ENCODE measurements around the gene CDIP1. TPM values are rescaled to one million over a fixed set of nuclear protein-coding genes. Genes with fewer than 3 reads are reported as not detected.

The CDIP1 gene
- total and polyA plus RNA-seq, 9 of the 15 experiments (the other 6 are each of a cell fraction or from before 2014, with no cell fraction given) = 0.29 TPM; not detected in 8

Other genes with a start within 250 kb of the CDIP1 start
Only the 7 nearest of the 15 such genes appear.
- 30.5 and 37.8 TPM in 2 replicates for gene CORO7, start 122.2 kb downstream of the CDIP1 start, total RNA-seq (2014; rRNA removed)
- 6.9 and 8.5 TPM in 2 replicates for gene CORO7, start 122.2 kb downstream of the CDIP1 start, total RNA-seq (2014; rRNA removed; fragmentation: Illumina TruSeq; extraction: Trizol)
- 18.7 and 21.0 TPM in 2 replicates for gene CORO7, start 122.2 kb downstream of the CDIP1 start, total RNA-seq (2015; rRNA removed; fragmentation: Illumina TruSeq; extraction: Trizol)
- 67.0 and 77.2 TPM in 2 replicates for gene CORO7, start 122.2 kb downstream of the CDIP1 start, total RNA-seq (2021)
- gene CORO7, start 122.2 kb downstream of the CDIP1 start, polyA plus RNA-seq (2011; rRNA removed) = 15.4 and 35.9 TPM in 2 replicates
- gene CORO7, start 122.2 kb downstream of the CDIP1 start, polyA plus RNA-seq (2014; fragmentation: Illumina TruSeq; extraction: Trizol) = 21.6 and 29.6 TPM in 2 replicates
- under 1 TPM; 0.45 to 0.51 TPM for gene CORO7, start 122.2 kb downstream of the CDIP1 start, polyA plus RNA-seq (2014; fragmentation: Nextera tagmentation; extraction: Ambion mirVana)
- gene CORO7, start 122.2 kb downstream of the CDIP1 start, polyA plus RNA-seq (2014; rRNA removed) = 54.1 and 63.1 TPM in 2 replicates
- 105 and 143 TPM in 2 replicates for gene DNAJA3, start 112.9 kb downstream of the CDIP1 start, total RNA-seq (2014; rRNA removed)
- 59.6 and 64.7 TPM in 2 replicates for gene DNAJA3, start 112.9 kb downstream of the CDIP1 start, total RNA-seq (2014; rRNA removed; fragmentation: Illumina TruSeq; extraction: Trizol)
- gene DNAJA3, start 112.9 kb downstream of the CDIP1 start, total RNA-seq (2015; rRNA removed; fragmentation: Illumina TruSeq; extraction: Trizol) = 77.0 and 78.4 TPM in 2 replicates
- 86.1 and 86.6 TPM in 2 replicates for gene DNAJA3, start 112.9 kb downstream of the CDIP1 start, total RNA-seq (2021)
- gene DNAJA3, start 112.9 kb downstream of the CDIP1 start, polyA plus RNA-seq (2011; rRNA removed) = 67.0 and 79.0 TPM in 2 replicates
- 80.0 and 88.3 TPM in 2 replicates for gene DNAJA3, start 112.9 kb downstream of the CDIP1 start, polyA plus RNA-seq (2014; fragmentation: Illumina TruSeq; extraction: Trizol)
- 10 to 100 TPM in 1 of 2 experiments, 1 to 10 TPM in 1; 8.1 to 14.1 TPM for gene DNAJA3, start 112.9 kb downstream of the CDIP1 start, polyA plus RNA-seq (2014; fragmentation: Nextera tagmentation; extraction: Ambion mirVana)
- 91.2 and 121 TPM in 2 replicates for gene DNAJA3, start 112.9 kb downstream of the CDIP1 start, polyA plus RNA-seq (2014; rRNA removed)
- 111 and 116 TPM in 2 replicates for gene NMRAL1, start 64.1 kb downstream of the CDIP1 start, total RNA-seq (2014; rRNA removed)
- 22.7 and 31.4 TPM in 2 replicates for gene NMRAL1, start 64.1 kb downstream of the CDIP1 start, total RNA-seq (2014; rRNA removed; fragmentation: Illumina TruSeq; extraction: Trizol)
- gene NMRAL1, start 64.1 kb downstream of the CDIP1 start, total RNA-seq (2015; rRNA removed; fragmentation: Illumina TruSeq; extraction: Trizol) = 62.5 and 66.7 TPM in 2 replicates
- gene NMRAL1, start 64.1 kb downstream of the CDIP1 start, total RNA-seq (2021) = 84.1 and 93.6 TPM in 2 replicates
- 51.1 and 59.7 TPM in 2 replicates for gene NMRAL1, start 64.1 kb downstream of the CDIP1 start, polyA plus RNA-seq (2011; rRNA removed)
- 63.2 and 88.3 TPM in 2 replicates for gene NMRAL1, start 64.1 kb downstream of the CDIP1 start, polyA plus RNA-seq (2014; fragmentation: Illumina TruSeq; extraction: Trizol)
- gene NMRAL1, start 64.1 kb downstream of the CDIP1 start, polyA plus RNA-seq (2014; fragmentation: Nextera tagmentation; extraction: Ambion mirVana) = 10 to 100 TPM in 1 of 2 experiments, 1 to 10 TPM in 1; 6.3 to 16.8 TPM
- gene NMRAL1, start 64.1 kb downstream of the CDIP1 start, polyA plus RNA-seq (2014; rRNA removed) = 83.9 and 90.2 TPM in 2 replicates
- gene HMOX2, start 62.4 kb downstream of the CDIP1 start, total RNA-seq (2014; rRNA removed) = 78.6 and 84.7 TPM in 2 replicates
- gene HMOX2, start 62.4 kb downstream of the CDIP1 start, total RNA-seq (2014; rRNA removed; fragmentation: Illumina TruSeq; extraction: Trizol) = 43.9 and 50.4 TPM in 2 replicates
- gene HMOX2, start 62.4 kb downstream of the CDIP1 start, total RNA-seq (2015; rRNA removed; fragmentation: Illumina TruSeq; extraction: Trizol) = 60.0 and 66.7 TPM in 2 replicates
- 57.4 and 63.9 TPM in 2 replicates for gene HMOX2, start 62.4 kb downstream of the CDIP1 start, total RNA-seq (2021)
- 55.5 and 55.8 TPM in 2 replicates for gene HMOX2, start 62.4 kb downstream of the CDIP1 start, polyA plus RNA-seq (2011; rRNA removed)
- 62.8 and 71.3 TPM in 2 replicates for gene HMOX2, start 62.4 kb downstream of the CDIP1 start, polyA plus RNA-seq (2014; fragmentation: Illumina TruSeq; extraction: Trizol)
- gene HMOX2, start 62.4 kb downstream of the CDIP1 start, polyA plus RNA-seq (2014; fragmentation: Nextera tagmentation; extraction: Ambion mirVana) = 10 to 100 TPM; 26.8 to 46.3 TPM
- 87.4 and 88.1 TPM in 2 replicates for gene HMOX2, start 62.4 kb downstream of the CDIP1 start, polyA plus RNA-seq (2014; rRNA removed)
- not detected in 2 replicates for gene C16orf96, start 17.6 kb upstream of the CDIP1 start, total RNA-seq (2014; rRNA removed)
- gene C16orf96, start 17.6 kb upstream of the CDIP1 start, total RNA-seq (2014; rRNA removed; fragmentation: Illumina TruSeq; extraction: Trizol) = not detected in 2 replicates
- not detected in 2 replicates for gene C16orf96, start 17.6 kb upstream of the CDIP1 start, total RNA-seq (2015; rRNA removed; fragmentation: Illumina TruSeq; extraction: Trizol)
- gene C16orf96, start 17.6 kb upstream of the CDIP1 start, total RNA-seq (2021) = not detected in 2 replicates
- gene C16orf96, start 17.6 kb upstream of the CDIP1 start, polyA plus RNA-seq (2011; rRNA removed) = not detected in 2 replicates
- not detected in 2 replicates for gene C16orf96, start 17.6 kb upstream of the CDIP1 start, polyA plus RNA-seq (2014; fragmentation: Illumina TruSeq; extraction: Trizol)
- not detected for gene C16orf96, start 17.6 kb upstream of the CDIP1 start, polyA plus RNA-seq (2014; fragmentation: Nextera tagmentation; extraction: Ambion mirVana)
- not detected in 2 replicates for gene C16orf96, start 17.6 kb upstream of the CDIP1 start, polyA plus RNA-seq (2014; rRNA removed)
- gene UBALD1, start 76.1 kb upstream of the CDIP1 start, total RNA-seq (2014; rRNA removed) = 22.4 and 26.6 TPM in 2 replicates
- 0.86 and 1.3 TPM in 2 replicates for gene UBALD1, start 76.1 kb upstream of the CDIP1 start, total RNA-seq (2014; rRNA removed; fragmentation: Illumina TruSeq; extraction: Trizol)
- 6.2 and 7.5 TPM in 2 replicates for gene UBALD1, start 76.1 kb upstream of the CDIP1 start, total RNA-seq (2015; rRNA removed; fragmentation: Illumina TruSeq; extraction: Trizol)
- 31.7 and 38.0 TPM in 2 replicates for gene UBALD1, start 76.1 kb upstream of the CDIP1 start, total RNA-seq (2021)
- gene UBALD1, start 76.1 kb upstream of the CDIP1 start, polyA plus RNA-seq (2011; rRNA removed) = 3.7 and 7.3 TPM in 2 replicates
- 3.8 and 10.5 TPM in 2 replicates for gene UBALD1, start 76.1 kb upstream of the CDIP1 start, polyA plus RNA-seq (2014; fragmentation: Illumina TruSeq; extraction: Trizol)
- gene UBALD1, start 76.1 kb upstream of the CDIP1 start, polyA plus RNA-seq (2014; fragmentation: Nextera tagmentation; extraction: Ambion mirVana) = not detected
- gene UBALD1, start 76.1 kb upstream of the CDIP1 start, polyA plus RNA-seq (2014; rRNA removed) = 21.8 and 26.0 TPM in 2 replicates
- gene MGRN1, start 86.1 kb upstream of the CDIP1 start, total RNA-seq (2014; rRNA removed) = 11.6 and 15.7 TPM in 2 replicates
- 3.4 and 3.5 TPM in 2 replicates for gene MGRN1, start 86.1 kb upstream of the CDIP1 start, total RNA-seq (2014; rRNA removed; fragmentation: Illumina TruSeq; extraction: Trizol)
- gene MGRN1, start 86.1 kb upstream of the CDIP1 start, total RNA-seq (2015; rRNA removed; fragmentation: Illumina TruSeq; extraction: Trizol) = 6.0 and 6.8 TPM in 2 replicates
- gene MGRN1, start 86.1 kb upstream of the CDIP1 start, total RNA-seq (2021) = 35.2 and 37.9 TPM in 2 replicates
- gene MGRN1, start 86.1 kb upstream of the CDIP1 start, polyA plus RNA-seq (2011; rRNA removed) = 2.7 and 5.0 TPM in 2 replicates
- 8.5 and 17.4 TPM in 2 replicates for gene MGRN1, start 86.1 kb upstream of the CDIP1 start, polyA plus RNA-seq (2014; fragmentation: Illumina TruSeq; extraction: Trizol)
- under 1 TPM; 0.15 to 0.27 TPM for gene MGRN1, start 86.1 kb upstream of the CDIP1 start, polyA plus RNA-seq (2014; fragmentation: Nextera tagmentation; extraction: Ambion mirVana)
- gene MGRN1, start 86.1 kb upstream of the CDIP1 start, polyA plus RNA-seq (2014; rRNA removed) = 11.2 and 13.0 TPM in 2 replicates